GM12801 (cell line): ENCODE results near the gene CASS4.

Experiments
- CTCF ChIP-seq: IDR thresholded peaks from one replicate; pipeline ENCODE4 v1.5.1; 2011; ENCODE audit warnings: control low read depth; ENCODE audit not compliant: insufficient read length; ENCODE audit errors: extremely low read depth

The CASS4 gene

DNA sequence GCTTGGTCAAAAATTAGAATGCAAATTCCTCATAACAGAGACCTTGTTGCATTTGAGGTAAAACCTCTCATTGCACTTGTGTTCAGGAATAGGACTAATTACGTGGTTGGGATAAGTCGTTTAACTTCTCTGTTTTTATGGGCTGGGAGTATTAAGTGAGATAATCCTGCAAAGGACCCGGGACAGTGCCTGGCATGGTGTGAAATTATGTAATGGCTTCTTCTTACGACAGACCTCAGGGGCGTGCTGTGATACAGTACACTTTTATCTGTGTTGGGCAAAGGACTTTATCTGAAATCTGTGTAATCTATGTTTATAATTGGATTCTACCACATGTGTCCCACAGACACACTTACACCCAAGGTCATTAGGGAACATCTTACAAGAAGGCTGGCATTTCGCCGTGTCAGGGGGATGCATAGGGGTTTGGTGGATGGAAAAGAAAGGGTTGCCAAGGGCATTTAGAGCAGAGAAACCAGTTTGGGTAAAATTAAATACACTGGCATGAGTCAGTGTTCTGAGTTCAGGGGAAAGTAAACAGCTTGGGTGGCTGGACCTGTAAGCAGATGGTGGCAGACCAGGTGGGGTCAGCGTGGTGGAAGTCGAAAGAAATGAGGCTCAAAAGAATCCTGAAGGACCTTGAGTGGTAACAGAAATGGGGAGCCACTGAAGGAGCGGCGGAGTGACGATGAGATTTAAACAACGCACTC, 39.2 kb downstream of the CASS4 start:
- no peak for TF ChIP-seq CTCF

DNA sequence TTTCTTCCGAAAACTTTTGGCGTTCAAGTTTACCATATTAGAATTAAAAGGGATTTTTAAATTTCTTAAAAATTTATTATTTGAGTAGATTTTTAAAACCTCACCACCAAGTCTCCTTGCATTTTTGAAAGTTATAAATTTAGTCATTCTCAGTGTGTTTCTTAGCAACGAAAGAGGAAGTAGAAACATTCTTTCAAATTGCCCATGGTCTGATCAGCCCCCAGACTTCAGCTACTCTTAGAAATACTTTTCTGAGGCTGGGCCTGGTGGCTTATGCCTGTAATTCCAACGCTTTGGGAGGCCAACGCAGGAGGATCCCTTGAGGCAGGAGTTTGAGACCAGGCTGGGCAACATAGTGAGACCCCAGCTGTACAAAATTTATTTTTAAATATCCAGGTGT, 41.3 kb downstream of the CASS4 start:
- TF ChIP-seq CTCF = no peak

- TF ChIP-seq CTCF = no peak
Measured at GRCh38 chr20:56454754-56455153, 42.7 kb downstream of the CASS4 start.

DNA sequence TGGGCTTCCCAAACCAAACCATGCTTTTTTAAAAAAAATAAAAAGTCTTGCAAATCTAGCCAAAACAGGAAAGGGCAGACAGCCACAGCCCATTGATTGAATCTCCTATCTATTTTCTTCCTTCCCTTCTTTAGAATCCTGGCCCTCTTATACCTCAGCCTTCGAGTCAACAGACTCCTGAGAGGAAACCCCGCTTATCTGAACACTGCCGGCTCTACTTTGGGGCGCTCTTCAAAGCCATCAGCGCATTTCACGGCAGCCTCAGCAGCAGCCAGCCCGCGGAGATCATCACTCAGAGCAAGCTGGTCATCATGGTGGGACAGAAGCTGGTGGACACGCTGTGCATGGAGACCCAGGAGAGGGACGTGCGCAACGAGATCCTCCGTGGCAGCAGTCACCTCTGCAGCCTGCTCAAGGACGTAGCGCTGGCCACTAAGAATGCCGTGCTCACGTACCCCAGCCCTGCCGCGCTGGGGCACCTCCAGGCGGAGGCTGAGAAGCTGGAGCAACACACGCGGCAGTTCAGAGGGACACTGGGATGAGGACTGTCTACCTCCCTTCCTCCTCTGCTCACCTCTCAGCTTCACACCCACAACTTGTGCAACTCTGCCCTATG, 46.3 kb downstream of the CASS4 start:
- no peak for TF ChIP-seq CTCF

DNA sequence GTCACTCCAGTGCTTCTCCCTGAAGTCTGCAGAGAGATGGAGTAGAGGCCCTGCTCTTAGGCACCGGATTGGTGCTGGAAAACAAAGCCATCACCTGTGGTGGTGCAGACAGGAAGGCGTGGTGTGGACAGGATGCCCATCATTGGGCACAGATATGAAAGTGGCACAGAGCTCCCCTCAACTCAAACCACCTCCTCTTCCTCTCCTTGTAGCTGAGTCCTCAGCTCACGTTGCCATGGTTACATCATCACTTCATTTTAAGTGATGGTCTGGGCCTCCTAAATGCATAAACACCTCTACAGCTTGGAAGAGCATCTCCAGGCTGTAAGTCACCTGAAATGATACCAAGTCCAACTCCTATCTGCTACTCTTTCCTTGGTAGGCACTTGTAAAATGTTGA, 48.4 kb downstream of the CASS4 start:
- TF ChIP-seq CTCF = no peak

DNA sequence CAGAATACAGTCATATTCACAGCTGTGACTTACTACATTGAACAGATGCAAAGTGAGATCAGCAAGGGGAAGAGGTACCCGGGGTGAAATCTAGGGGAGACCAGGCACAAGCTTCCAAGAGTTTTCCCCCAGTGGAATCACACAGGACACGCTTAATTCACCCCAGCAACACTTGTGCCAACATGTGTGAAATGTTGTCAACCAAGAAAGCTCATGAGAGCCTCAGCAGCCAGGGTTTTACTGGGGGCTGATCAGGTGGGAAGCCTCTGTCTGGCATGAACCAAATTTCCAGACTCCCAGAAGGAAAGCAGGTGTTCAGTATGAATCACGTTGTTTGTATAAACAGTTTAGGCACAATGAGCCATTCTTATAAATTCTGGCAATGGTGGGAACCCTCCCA, 49.5 kb downstream of the CASS4 start:
- TF ChIP-seq CTCF = no peak

DNA sequence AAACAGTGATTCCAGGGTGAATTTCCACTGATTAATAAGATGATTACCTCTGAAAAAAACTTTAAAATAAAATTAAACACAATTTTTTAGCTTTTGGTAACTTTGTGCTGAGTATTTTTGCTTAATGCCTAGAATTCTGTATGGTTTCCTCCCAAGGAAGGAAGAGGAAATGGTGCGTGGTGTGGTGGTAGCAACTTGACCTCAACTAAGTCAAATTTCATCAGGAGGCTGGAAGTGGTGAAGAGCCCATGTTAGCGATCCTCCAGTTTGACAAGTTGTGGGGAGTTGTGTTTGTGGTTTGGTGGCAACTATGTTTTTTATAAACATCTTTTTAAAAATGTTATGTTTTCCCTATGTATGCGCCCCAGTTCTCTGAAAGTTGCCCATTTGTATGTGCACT, 51.4 kb downstream of the CASS4 start:
- no peak for TF ChIP-seq CTCF
